Suprapubic skin (tissue), 4 donors: Measurements from ENCODE around the gene LGALS1. TPM values are rescaled to one million over a fixed set of nuclear protein-coding genes. Genes with fewer than 3 reads are reported as not detected.

Experiments used
- DNase-seq, 2 donors: peaks; one replicate each; pipeline ENCODE4 v3.0.0-alpha.2; 2019; ENCODE audit warnings: low spot score in 2 of 2
- H3K27ac ChIP-seq: fragments of 200-600 bp; sonication (generic); one replicate; pipeline ENCODE4 v1.5.1; 2019
- H3K27me3 ChIP-seq: fragments of 200-600 bp; sonication (generic); one replicate; pipeline ENCODE4 v1.5.1; 2019
- H3K36me3 ChIP-seq: fragments of 200-600 bp; sonication (generic); one replicate; pipeline ENCODE4 v1.5.1; 2019
- H3K4me1 ChIP-seq: fragments of 200-600 bp; sonication (generic); one replicate; pipeline ENCODE4 v1.5.1; 2019
- H3K4me3 ChIP-seq: fragments of 200-600 bp; sonication (generic); one replicate; pipeline ENCODE4 v1.5.1; 2019; ENCODE audit warnings: mild to moderate bottlenecking
- H3K9me3 ChIP-seq: fragments of 200-600 bp; sonication (generic); one replicate; pipeline ENCODE4 v1.5.1; 2019
- EP300 ChIP-seq: sonication (generic); formaldehyde crosslinking; IDR thresholded peaks from one replicate; pipeline ENCODE4 v1.6.1; 2017; ENCODE audit warnings: antibody characterized with exemption
- POLR2A ChIP-seq, 2 donors: fragments of 450-650 bp; IDR thresholded peaks; one replicate each; pipeline ENCODE4 v1.6.1; 2017; ENCODE audit warnings: antibody characterized with exemption in 2 of 2, mild to moderate bottlenecking in 2 of 2, moderate library complexity in 2 of 2
- POLR2AphosphoS5 ChIP-seq, 3 donors: sonication (generic); formaldehyde crosslinking; IDR thresholded peaks; one replicate each; pipeline ENCODE4 v1.6.1; 2017; ENCODE audit warnings: antibody characterized with exemption in 3 of 3
- WGBS: methylation state at CpG from one replicate; pipeline ENCODE4 v1.1.5; 2018; 5-methylcytosine and 5-hydroxymethylcytosine counted together
- total RNA-seq, 4 donors: library from RNA; depleted of rRNA; stranded (reverse); fragments of >200 nt; gene quantifications; one replicate each; pipeline ENCODE4 v1.1.0, GENCODE V29; 2016
- TF ChIP-seq, protein P1 (sequence below), 2 donors: fragments of 200-600 bp in 1 of 2; fragments of 450-650 bp in 1 of 2; sonication (generic) in 1 of 2; IDR thresholded peaks; one replicate each; pipeline ENCODE4 v1.5.1; 2016 to 2019; ENCODE audit warnings: antibody characterized with exemption in 2 of 2, mild to moderate bottlenecking in 1 of 2, moderate library complexity in 1 of 2

LGALS1 gene
- total RNA-seq, 4 donors from 2014 or later: 138 to 277 (median 207) TPM

DNA sequence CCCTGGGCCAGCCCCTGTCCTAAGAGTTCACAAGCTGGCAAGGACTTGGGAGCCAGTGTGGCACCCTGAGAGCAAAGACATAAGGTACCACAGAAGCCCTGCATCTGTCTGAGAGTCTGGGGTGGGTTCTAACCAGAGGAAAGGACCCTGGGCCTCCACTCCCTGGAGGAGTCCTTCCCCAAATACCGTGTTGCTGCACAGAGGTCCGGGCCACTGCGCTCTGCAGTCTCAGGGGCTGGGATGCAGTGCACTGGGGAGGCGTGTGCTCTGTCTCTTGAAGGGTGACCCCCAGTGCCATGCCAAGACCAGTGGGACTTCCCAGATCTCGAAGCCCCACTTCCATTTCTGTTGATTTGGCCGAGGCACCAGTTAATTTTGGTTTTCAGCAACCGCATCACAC lies 40.3 kb upstream of the LGALS1 start:
- no peak overlapping the region for H3K27ac ChIP-seq
- no peak for DNase-seq
- TF ChIP-seq, protein P1, sequence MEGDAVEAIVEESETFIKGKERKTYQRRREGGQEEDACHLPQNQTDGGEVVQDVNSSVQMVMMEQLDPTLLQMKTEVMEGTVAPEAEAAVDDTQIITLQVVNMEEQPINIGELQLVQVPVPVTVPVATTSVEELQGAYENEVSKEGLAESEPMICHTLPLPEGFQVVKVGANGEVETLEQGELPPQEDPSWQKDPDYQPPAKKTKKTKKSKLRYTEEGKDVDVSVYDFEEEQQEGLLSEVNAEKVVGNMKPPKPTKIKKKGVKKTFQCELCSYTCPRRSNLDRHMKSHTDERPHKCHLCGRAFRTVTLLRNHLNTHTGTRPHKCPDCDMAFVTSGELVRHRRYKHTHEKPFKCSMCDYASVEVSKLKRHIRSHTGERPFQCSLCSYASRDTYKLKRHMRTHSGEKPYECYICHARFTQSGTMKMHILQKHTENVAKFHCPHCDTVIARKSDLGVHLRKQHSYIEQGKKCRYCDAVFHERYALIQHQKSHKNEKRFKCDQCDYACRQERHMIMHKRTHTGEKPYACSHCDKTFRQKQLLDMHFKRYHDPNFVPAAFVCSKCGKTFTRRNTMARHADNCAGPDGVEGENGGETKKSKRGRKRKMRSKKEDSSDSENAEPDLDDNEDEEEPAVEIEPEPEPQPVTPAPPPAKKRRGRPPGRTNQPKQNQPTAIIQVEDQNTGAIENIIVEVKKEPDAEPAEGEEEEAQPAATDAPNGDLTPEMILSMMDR (IDR thresholded peaks at IDR 0.05): no peak
- TF ChIP-seq POLR2A (IDR thresholded peaks at IDR 0.05): no peak
- TF ChIP-seq EP300: no peak
- TF ChIP-seq POLR2AphosphoS5 (IDR thresholded peaks at IDR 0.05): no peak
- peaks cover 56% of the 10 kb centered on the region for H3K4me1 ChIP-seq
- no peaks in the 10 kb centered on the region for H3K9me3 ChIP-seq
- H3K36me3 ChIP-seq: peaks cover 21% of the 10 kb centered on the region
- H3K4me3 ChIP-seq: no peak overlapping the region
- H3K27me3 ChIP-seq: no peaks in the 10 kb centered on the region
- WGBS: 95% methylated on average over 3 of the region's 7 CpGs

DNA sequence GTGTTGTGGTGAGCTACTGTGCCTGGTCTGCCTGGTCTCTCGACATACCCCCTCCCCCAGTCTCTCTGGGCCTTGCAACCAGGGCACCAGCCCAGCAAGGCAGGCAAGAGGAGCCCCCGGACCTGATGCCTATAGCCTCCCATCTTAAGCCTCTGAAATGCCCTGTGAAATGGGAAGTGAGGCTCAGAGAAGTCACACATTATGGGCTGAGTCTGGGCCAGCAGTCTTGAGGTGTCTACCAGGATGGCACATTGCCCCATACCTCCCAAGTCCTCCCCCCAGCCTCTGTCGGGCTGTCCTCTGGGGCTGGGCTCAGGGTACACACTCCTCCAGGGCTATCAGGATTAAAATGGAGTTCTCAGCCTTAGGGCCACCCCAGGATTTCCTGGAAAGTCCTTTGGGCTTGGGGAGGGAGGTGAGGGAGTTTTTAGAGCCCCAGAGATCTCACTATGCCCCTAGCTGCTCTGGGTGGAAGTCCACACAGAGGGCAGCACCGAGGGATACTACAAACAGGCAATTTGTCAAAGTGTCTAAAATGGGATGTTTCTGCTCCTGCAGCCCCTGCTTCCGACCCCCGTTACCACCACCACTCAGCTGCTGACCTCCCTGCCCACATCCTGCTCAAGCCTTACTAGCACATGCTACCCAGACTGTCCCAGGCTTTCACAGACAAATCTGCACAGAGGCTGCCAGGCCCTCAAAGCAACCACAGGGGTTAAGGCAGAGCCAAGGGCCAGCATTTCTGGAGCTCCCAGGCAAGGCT lies 39.1 kb upstream of the LGALS1 start:
- H3K27ac ChIP-seq: no peak overlapping the region
- peaks cover 68% of the 10 kb centered on the region for H3K4me1 ChIP-seq
- TF ChIP-seq, protein P1 (IDR thresholded peaks at IDR 0.05): no peak
- no peak for TF ChIP-seq POLR2AphosphoS5 (IDR thresholded peaks at IDR 0.05)
- no peak for TF ChIP-seq EP300
- no peak for TF ChIP-seq POLR2A (IDR thresholded peaks at IDR 0.05)
- no peak overlapping the region for H3K4me3 ChIP-seq
- H3K9me3 ChIP-seq: no peaks in the 10 kb centered on the region
- H3K36me3 ChIP-seq: peaks cover 10% of the 10 kb centered on the region
- no peaks in the 10 kb centered on the region for H3K27me3 ChIP-seq
- WGBS: 66% methylated on average over 4 of the region's 6 CpGs
- DNase-seq: no peak

DNA sequence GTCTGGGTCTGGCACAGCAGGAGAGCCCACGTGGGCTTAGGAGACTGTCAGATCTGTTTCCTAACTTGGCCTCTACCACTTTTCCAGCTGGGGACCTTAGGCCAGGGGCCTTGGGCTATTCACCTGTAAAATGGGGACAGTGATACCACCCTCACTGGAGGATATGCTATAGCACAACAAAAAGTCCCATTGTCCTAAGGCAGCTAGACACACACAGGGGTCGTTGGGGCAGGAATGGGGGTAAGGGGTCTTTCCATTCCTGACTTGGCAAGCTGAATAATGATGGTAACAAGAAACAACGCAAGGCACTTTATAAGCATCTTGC lies 38.5 kb upstream of the LGALS1 start:
- peaks cover 74% of the 10 kb centered on the region for H3K4me1 ChIP-seq
- no peaks in the 10 kb centered on the region for H3K27me3 ChIP-seq
- no peak for DNase-seq
- no peaks in the 10 kb centered on the region for H3K9me3 ChIP-seq
- H3K4me3 ChIP-seq: no peak overlapping the region
- TF ChIP-seq POLR2A (IDR thresholded peaks at IDR 0.05) (no peak), POLR2AphosphoS5 (IDR thresholded peaks at IDR 0.05) (no peak), EP300 (no peak)
- TF ChIP-seq, protein P1 (IDR thresholded peaks at IDR 0.05): no peak
- H3K36me3 ChIP-seq: peaks cover 4% of the 10 kb centered on the region
- 65% methylated on average over 3 of the region's 3 CpGs for WGBS
- no peak overlapping the region for H3K27ac ChIP-seq

GRCh38 chr22:37638391-37639069 lies 36.9 kb upstream of the LGALS1 start:
- WGBS: 31% methylated on average over 11 of the region's 11 CpGs
- Histone ChIP-seq H3K27ac (no peak overlapping the region), H3K27me3 (no peaks in the 10 kb centered on the region), H3K4me3 (peak overlapping the region; percentile 75), H3K36me3 (peaks cover under 1% of the 10 kb centered on the region), H3K4me1 (peaks cover 80% of the 10 kb centered on the region), H3K9me3 (no peaks in the 10 kb centered on the region)
- TF ChIP-seq POLR2A (IDR thresholded peaks at IDR 0.05): no peak
- TF ChIP-seq, protein P1 (IDR thresholded peaks at IDR 0.05): no peak
- TF ChIP-seq EP300: no peak
- TF ChIP-seq POLR2AphosphoS5 (IDR thresholded peaks at IDR 0.05): no peak
- no peak for DNase-seq

- Histone ChIP-seq H3K36me3 (peaks cover 7% of the 10 kb centered on the region), H3K4me1 (peaks cover 77% of the 10 kb centered on the region), H3K4me3 (peak within 1 kb of the TSS; percentile 75), H3K9me3 (no peaks in the 10 kb centered on the region), H3K27ac (peak within 1 kb of the TSS; percentile 51), H3K27me3 (no peaks in the 10 kb centered on the region)
- no peak for DNase-seq
- 3% methylated on average over 31 of the region's 57 CpGs for WGBS
- TF ChIP-seq POLR2AphosphoS5 (IDR thresholded peaks at IDR 0.05) (no peak), POLR2A (IDR thresholded peaks at IDR 0.05) (no peak), EP300 (no peak)
- TF ChIP-seq, protein P1 (IDR thresholded peaks at IDR 0.05): no peak
Observed at GRCh38 chr22:37639070-37639760, 36.2 kb upstream of the LGALS1 start, which contains the start of gene SH3BP1. Gene SH3BP1, plus strand, starts transcription at chr22:37639669. Its CDS starts 119 bp downstream, at chr22:37639788.
